Erythroblast (primary cell): ENCODE measurements around the gene LPGAT1.

Source experiments
- DNase-seq, 2 experiments: peaks; one replicate each; lab custom pipeline; 2025; lab: John Stamatoyannopoulos, UW
- GATA1 ChIP-seq: IDR thresholded peaks from 2 replicates; pipeline ENCODE4 v1.6.1; 2011; ENCODE audit warnings: low read depth, mild to moderate bottlenecking, control low read depth, low read length, moderate library complexity
- POLR2A ChIP-seq: IDR thresholded peaks from 2 replicates; pipeline ENCODE4 v1.6.1; 2011; ENCODE audit warnings: mild to moderate bottlenecking, low read length

Gene LPGAT1

DNA sequence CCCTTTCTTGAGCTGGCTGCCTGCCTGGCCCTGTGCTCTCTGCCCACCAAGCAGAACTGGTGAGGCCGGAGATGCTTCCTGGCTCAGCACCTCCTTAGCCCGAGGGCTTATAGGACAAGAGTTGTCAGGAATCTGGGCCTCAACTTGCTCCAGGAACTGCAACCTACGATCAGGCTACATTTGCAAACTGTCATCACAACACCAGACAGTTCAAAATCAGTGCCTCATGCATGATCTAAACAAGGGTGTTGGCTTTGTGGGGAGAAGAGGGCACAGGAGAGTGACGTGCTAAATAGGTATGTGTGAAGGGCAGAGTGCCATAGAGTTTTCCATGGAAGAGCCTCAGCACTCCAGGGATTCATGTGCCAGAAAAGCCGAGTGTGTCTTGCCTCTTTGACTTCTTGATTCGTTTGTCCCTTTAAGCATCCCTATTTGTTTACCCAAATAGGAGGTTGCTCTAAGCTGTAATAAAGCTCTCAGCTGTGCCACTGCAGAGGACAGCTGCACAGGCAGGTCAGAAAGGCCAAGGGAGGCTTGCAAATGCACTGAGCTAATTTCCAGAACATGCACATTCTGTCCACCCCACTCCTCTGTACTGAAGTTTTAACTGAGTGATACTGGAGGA lies 125.0 kb downstream of the LPGAT1 start:
- TF ChIP-seq POLR2A (no peak), GATA1 (no peak)
- no peak for DNase-seq

DNA sequence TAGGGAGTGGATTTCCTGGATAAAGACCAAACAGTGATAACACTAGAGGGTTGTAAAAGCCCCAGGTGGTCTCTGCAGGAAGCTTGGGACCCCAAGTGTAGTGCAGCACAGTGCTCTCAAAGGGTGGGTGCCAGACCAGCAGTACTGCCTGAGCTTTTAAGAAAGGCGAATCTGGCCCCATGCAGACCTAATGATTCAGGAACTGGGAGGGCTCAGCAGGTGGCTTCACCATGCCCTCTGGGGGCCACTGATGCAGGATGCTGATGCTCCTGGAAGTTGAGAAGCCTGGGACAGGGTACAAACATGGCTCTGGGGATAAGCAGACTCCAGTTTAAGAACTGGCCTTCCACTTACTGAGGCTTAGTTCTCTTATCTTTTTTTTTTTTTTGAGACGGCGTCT lies 126.0 kb downstream of the LPGAT1 start:
- no peak for DNase-seq
- TF ChIP-seq GATA1, result no peak
- no peak for TF ChIP-seq POLR2A

DNA sequence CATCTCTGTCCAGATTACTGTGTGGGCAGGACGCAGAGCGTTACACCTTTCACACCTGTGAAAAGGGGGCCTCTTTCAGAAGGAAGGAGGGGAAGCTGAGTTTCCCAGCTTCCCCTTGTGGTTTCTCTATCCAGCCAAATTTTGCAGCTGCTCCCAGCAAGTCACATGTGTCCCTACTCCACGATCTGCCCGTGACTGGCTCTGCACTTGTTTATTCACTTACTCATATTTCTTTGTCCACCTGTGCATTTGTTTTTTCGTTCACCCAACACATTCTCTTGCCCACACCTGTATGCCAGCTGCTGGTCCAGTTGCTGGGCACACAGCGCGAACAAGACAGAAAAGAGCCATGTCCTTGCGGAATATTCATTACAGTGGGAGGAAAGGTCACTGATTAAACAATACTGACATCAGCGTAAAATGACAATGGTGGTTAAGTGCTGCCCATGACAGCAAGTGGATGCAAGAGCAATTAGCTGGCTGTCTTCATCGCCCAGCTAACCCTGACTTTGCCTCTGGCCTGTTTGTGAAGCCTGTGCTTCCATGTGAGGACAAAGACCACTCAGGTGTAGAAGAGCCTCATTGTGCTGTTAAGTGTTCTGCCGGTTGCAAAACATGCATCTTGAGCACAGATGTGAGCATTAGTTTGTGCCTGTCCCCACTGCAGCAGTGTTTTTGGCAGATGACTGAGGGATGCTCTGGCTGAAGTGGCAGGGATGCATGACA lies 126.6 kb downstream of the LPGAT1 start:
- TF ChIP-seq POLR2A (no peak), GATA1 (no peak)
- no peak for DNase-seq

DNA sequence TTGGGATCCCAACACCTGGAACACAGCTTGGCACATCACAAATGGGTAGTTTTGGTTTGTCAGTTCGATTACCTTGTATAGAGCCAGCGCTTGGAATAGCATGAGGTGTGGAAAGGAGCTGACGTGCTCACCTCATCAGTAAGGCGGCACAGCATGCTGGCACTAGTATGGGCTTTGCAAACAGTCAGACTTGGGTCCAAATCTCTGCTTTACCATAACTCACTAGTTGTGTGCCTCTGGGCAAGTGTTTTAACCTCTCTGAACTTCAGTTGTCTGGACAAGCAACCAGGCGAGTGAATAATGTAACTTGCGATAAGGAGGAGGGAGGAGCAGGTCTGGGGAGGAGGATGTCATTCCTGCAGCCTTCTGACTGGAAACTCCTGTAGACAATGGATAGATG lies 128.8 kb downstream of the LPGAT1 start:
- no peak for DNase-seq
- TF ChIP-seq GATA1 (no peak), POLR2A (no peak)

DNA sequence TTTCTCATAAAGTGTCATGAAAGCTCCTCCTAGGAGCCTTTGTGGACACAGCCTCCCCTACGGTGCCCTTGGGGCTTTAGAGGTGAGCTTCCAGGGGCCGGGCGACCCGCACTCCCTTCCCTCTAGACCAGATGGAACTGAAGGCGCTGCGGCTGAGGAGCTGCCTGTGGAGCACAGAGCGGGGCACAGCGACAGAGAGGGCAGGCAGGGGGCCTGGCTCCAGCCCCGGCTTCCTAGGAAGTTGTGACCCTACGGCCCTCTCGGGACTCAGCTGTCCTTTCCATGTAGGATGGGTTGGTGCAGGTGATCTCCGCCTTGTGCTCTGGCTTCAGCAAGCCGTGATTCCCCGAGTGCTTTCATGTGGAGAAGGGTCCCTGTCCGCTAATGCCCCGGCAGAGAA lies 131.5 kb downstream of the LPGAT1 start:
- no peak for DNase-seq

DNA sequence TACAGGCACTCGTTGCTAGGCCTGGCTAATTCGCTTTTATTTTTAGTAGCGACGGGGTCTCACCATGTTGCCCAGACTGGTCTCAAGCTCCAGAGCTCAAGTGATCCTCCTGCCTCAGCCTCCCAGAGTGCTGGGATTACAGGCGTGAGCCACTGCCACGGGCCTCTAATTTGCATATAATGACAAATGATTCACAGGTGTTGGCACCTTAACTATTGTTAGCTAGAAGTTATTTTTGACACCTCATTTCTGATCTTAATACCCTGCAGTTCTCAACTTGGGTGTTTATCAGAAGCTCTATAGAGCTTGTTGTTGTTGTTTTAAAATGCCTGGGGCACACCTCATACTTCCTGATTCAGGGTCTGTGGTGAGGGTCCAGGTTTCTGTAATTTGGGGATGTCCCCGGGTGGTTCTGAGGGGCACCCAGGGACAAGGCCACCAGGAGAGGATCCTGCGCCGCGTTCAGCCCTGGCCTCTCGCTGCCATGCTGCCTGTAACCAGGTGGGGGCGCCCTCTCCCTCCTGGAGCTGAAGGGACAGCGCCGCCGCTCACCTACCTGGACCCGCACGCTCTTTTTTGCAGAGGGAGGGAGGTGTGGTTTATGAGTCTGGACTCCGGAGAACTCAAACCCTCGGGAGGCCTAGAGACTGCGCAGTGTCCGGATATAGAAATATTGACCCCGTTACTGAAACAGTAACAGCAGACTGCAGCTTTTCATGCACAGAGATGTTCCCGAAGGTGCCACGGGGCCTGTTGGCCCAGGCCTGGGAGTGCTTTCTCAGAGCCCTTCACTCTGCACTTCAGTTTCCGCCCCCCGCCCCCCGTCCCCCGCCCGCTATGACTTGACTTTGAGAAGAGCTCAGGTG lies 132.2 kb downstream of the LPGAT1 start:
- TF ChIP-seq POLR2A (no peak), GATA1 (no peak)
- DNase-seq, result peak; percentile 81 to 86

More for the DNA sequence above, 131.5 kb downstream of the LPGAT1 start:
- TF ChIP-seq POLR2A (no peak), GATA1 (no peak)

DNA sequence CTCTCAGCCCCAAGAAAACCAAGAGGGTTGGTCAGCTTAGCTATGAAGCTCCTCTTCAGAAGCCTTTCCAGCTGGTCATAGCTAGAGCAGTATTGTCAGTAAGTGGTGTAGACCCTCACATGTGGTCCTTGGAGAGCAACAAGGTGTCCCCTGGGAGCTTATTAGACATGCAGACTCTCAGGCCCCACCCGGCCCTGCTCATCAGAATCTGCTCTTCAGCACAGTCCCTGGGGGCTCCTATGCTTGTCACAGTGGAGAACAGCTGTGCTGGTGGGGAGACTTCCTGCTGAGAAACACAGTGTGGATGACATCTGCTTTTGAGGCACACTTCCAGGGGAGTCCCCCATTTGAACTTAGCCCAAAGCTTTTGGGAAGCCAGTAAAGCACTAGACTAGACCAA lies 133.2 kb downstream of the LPGAT1 start:
- no peak for TF ChIP-seq POLR2A
- TF ChIP-seq GATA1, result no peak
- DNase-seq, result no peak

DNA sequence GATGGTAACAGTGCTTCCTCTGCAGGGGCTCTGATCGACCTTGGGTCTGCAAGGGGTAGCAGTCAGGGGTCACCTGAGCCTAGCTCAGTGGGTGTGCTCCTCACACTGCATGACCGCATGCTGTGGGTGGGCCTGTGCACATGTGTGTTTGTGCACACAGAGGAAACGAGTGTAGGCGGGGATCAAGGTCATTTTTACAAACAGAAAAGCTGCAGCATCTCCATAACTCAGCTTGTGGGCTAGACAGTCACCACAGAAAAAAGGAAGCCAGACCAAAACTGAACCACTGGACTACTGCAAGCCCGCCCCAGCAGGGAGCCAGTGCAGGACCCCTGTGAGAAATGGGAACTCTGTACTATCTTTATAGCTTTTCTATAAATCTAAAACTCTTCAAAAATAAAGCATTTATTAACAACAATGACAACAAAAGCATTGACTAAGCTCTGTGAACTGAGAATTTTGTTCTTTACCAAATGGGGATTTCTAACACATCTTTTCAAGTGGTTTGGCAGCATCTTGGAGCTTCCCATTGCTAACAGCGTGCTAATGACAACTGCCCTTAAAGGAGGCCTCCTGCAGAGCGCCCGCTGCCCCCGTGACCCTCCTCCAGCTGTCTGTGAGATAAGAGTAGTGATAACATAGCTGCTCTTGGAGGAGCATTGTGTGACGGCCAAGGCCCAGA lies 135.3 kb downstream of the LPGAT1 start:
- DNase-seq, result peak; percentile 64 to 90
- TF ChIP-seq GATA1 (no peak), POLR2A (no peak)

DNA sequence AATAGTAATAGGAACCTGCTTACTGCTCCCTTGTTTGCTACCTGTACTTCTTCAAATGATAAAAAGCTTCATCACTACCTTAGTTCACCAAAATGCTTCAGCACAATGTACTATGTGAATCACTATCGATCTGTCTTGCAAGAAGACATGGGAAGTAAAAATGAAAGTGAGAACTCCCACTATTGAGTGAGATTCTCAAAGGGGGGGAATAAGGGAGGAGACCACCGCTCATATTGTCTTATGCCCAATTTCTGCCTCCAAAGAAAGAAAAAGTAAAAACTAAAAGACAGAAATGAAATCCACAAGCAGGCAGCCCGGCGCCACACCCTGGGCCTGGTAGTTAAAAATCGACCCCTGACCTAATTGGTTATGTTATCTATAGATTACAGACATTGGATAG lies 136.7 kb downstream of the LPGAT1 start:
- DNase-seq, result peak in 1 of 2 experiments; percentile 11
